Spleen (tissue), 11 donors: Measurements from ENCODE around the gene FKBP15. TPM values are rescaled to one million over a fixed set of nuclear protein-coding genes. Genes with fewer than 3 reads are reported as not detected.
A peak's percentile ranks its signal among the peaks of the same experiment; 100 is the strongest.

ENCODE experiments used
- DNase-seq: peaks from one replicate; pipeline ENCODE4 v3.0.0-alpha.2; 2020
- H3K27ac ChIP-seq, 8 donors: fragments of 200-600 bp; sonication (generic) in 7 of 8; 1 replicate in 4 of 8; 2 replicates in 4 of 8; pipeline versions ENCODE4 v1.5.0 to v1.8.0; 2016 to 2021; ENCODE audit warnings: inconsistent platforms in 4 of 8, mild to moderate bottlenecking in 4 of 8, moderate library complexity in 1 of 8
- H3K27me3 ChIP-seq, 7 donors: fragments of 200-600 bp; sonication (generic) in 6 of 7; replicated peaks in 1 of 7; 1 replicate in 4 of 7; 2 replicates in 3 of 7; pipeline versions ENCODE4 v1.5.0 to v1.8.0; 2016 to 2021; ENCODE audit warnings: inconsistent platforms in 3 of 7, mild to moderate bottlenecking in 1 of 7
- H3K36me3 ChIP-seq, 6 donors: fragments of 200-600 bp; sonication (generic) in 5 of 6; 1 replicate in 4 of 6; 2 replicates in 2 of 6; pipeline versions ENCODE4 v1.5.0 to v1.8.0; 2016 to 2021; ENCODE audit warnings: inconsistent platforms in 2 of 6
- H3K4me1 ChIP-seq, 6 donors: fragments of 200-600 bp; sonication (generic) in 5 of 6; 1 replicate in 3 of 6; 2 replicates in 3 of 6; pipeline versions ENCODE4 v1.5.0 to v1.8.0; 2016 to 2021; ENCODE audit warnings: inconsistent platforms in 3 of 6
- H3K4me3 ChIP-seq, 8 donors: fragments of 200-600 bp; sonication (generic) in 7 of 8; 1 replicate in 4 of 8; 2 replicates in 4 of 8; pipeline versions ENCODE4 v1.5.0 to v1.8.0; 2016 to 2021; ENCODE audit warnings: inconsistent platforms in 4 of 8, mild to moderate bottlenecking in 4 of 8, moderate library complexity in 2 of 8
- H3K9me3 ChIP-seq, 8 donors: fragments of 200-600 bp; sonication (generic) in 7 of 8; 1 replicate in 4 of 8; 2 replicates in 4 of 8; pipeline versions ENCODE4 v1.5.0 to v1.8.0; 2016 to 2021; ENCODE audit warnings: inconsistent platforms in 4 of 8
- CTCF ChIP-seq, 11 experiments: fragments of 200-600 bp in 7 of 11; fragments of 450-650 bp in 4 of 11; sonication (generic) in 4 of 11; IDR thresholded peaks in 8 of 11; conservative IDR thresholded peaks in 3 of 11; 1 replicate in 7 of 11; 2 replicates in 4 of 11; pipeline versions ENCODE4 v1.4.0 to v1.8.0; 2016 to 2021; ENCODE audit warnings: antibody characterized with exemption in 11 of 11, inconsistent platforms in 4 of 11, mild to moderate bottlenecking in 1 of 11
- POLR2A ChIP-seq, 3 donors: fragments of 450-650 bp; IDR thresholded peaks; one replicate each; pipeline ENCODE4 v1.5.1; 2017; ENCODE audit warnings: antibody characterized with exemption in 3 of 3, mild to moderate bottlenecking in 1 of 3
- POLR2AphosphoS5 ChIP-seq, 3 donors: sonication (generic); formaldehyde crosslinking; IDR thresholded peaks; one replicate each; pipeline ENCODE4 v1.5.1; 2017; ENCODE audit warnings: antibody characterized with exemption in 3 of 3
- WGBS, 5 donors: extraction: QIAGEN DNeasy Blood & Tissue Kit in 3 of 5; methylation state at CpG; one replicate each; pipeline versions ENCODE4 v1.1.5 to v1.1.7; 2013 to 2018; 5-methylcytosine and 5-hydroxymethylcytosine counted together
- intact Hi-C: fragments of 100-400 bp; cut with DNase I; formaldehyde crosslinking; loops from one replicate; pipeline ENCODE4 v1.15.0; 2023; ENCODE audit warnings: low total_unique reads
- polyA plus RNA-seq, 3 donors: library from polyadenylated mRNA; stranded (reverse); fragments of 200-250 nt; gene quantifications; one replicate each; pipeline ENCODE4 v1.2.1, GENCODE V29; 2013
- total RNA-seq, 7 donors: library from RNA; depleted of rRNA in 3 of 7; stranded (reverse); fragments of >200 nt in 3 of 7; fragmentation: NEBNext Ultra II Directional in 4 of 7; extraction: Animal tissue kit (Norgen Biotek cat#: 25700) in 4 of 7; gene quantifications; one replicate each; pipeline versions ENCODE4 v1.1.0 to v1.2.1, GENCODE V29; 2016 to 2021
- donor health status: healthy with polysubstance abuse.
- donor health status: DM: no; HTN: no; CAD: no; lungs with moderate emphysema.
- donor health status: DM: no; HTN: no; CAD: no.
- donor health status: Bipolar disorder and iron deficiency.
- donor health status: healthy.
- donor health status: DM: no; HTN: no; CAD: no.
- donor health status: DM: yes; HTN: yes; CAD: no.

The FKBP15 gene
- total and polyA plus RNA-seq, 10 donors = 11.5 to 68.0 (median 57.3) TPM

DNA sequence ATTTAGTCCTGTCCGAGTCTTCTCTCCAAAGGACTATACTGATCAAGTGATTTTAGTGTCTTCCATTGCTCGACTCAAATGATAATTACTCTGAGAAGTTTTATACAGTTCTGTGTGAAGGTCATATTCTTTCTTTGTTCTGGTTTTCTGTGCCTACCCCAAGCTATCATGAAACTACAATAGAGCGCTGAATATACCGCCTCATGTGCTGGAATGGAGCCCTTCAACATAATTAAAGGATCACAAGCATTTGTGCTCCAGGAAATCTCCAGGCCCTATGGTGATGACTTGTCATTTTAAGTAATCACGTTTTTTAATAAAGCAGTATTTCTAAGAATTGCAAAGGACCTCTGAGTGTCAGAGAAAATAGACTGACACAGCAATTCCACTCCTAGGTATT, 81.1 kb downstream of the FKBP15 start:
- no peak for DNase-seq
- Histone ChIP-seq H3K27me3 (peaks cover 0 to 6% (median 0%) of the 10 kb centered on the region in 7 donors), H3K4me3 (no peak overlapping the region), H3K36me3 (no peaks in the 10 kb centered on the region), H3K9me3 (peaks cover 0 to 23% (median 14%) of the 10 kb centered on the region in 8 donors), H3K4me1 (no peaks in the 10 kb centered on the region), H3K27ac (peak overlapping the region in 4 of 8 donors; percentile 29 to 69 (median 55))
- 60 to 77% (median 72%) methylated on average over 5 of the region's 5 CpGs for WGBS, 5 donors
- intact Hi-C loops = no loop called here
- TF ChIP-seq POLR2A (IDR thresholded peaks at IDR 0.05) (no peak), POLR2AphosphoS5 (IDR thresholded peaks at IDR 0.05) (no peak), CTCF (IDR thresholded peaks at IDR 0.05 in 8 of 11, conservative IDR thresholded peaks at IDR 0.05 in 3 of 11) (no peak)

- WGBS, 5 donors = 49 to 70% (median 63%) methylated on average over 4 of the region's 4 CpGs
These were observed 81.8 kb downstream of the FKBP15 start for GRCh38 chr9:113139225-113139829.

DNA sequence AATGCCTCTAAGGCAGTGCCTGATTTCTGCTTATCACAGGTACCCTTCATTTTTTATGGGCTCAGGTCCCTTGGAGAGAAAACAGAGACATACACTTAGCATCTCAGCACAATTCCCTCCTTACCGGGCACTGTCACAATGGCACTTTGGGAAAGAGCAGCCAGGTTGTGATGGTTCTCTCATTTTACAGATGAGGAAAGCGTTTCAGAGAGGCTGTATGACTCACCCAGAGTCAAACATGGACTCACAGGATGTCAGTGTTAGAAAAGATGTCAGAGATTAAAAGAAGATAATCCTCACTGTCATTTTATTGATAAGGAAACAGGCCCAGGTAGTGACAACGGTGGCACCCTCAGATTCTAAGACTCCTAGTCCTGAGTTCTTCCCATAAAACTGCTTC, 82.3 kb downstream of the FKBP15 start:
- Histone ChIP-seq H3K9me3 (peaks cover 0 to 23% (median 14%) of the 10 kb centered on the region in 8 donors), H3K27ac (peak overlapping the region in 2 of 8 donors; percentile 18 to 69), H3K36me3 (no peaks in the 10 kb centered on the region), H3K4me1 (no peaks in the 10 kb centered on the region), H3K27me3 (no peaks in the 10 kb centered on the region), H3K4me3 (no peak overlapping the region)
- DNase-seq = no peak
- TF ChIP-seq CTCF (IDR thresholded peaks at IDR 0.05 in 8 of 11, conservative IDR thresholded peaks at IDR 0.05 in 3 of 11) (no peak), POLR2AphosphoS5 (IDR thresholded peaks at IDR 0.05) (no peak), POLR2A (IDR thresholded peaks at IDR 0.05) (no peak)
- 56 to 70% (median 63%) methylated on average over 3 of the region's 3 CpGs for WGBS, 5 donors
- intact Hi-C loops = no loop called here

More at GRCh38 chr9:113139225-113139829, 81.8 kb downstream of the FKBP15 start:
- Histone ChIP-seq H3K9me3 (peaks cover 0 to 23% (median 14%) of the 10 kb centered on the region in 8 donors), H3K36me3 (no peaks in the 10 kb centered on the region), H3K4me3 (no peak overlapping the region), H3K27me3 (peaks cover 0 to under 1% (median 0%) of the 10 kb centered on the region in 7 donors), H3K4me1 (no peaks in the 10 kb centered on the region), H3K27ac (peak overlapping the region in 4 of 8 donors; percentile 29 to 69 (median 55))
- no peak for DNase-seq
- intact Hi-C loops = no loop called here
- TF ChIP-seq CTCF (IDR thresholded peaks at IDR 0.05 in 8 of 11, conservative IDR thresholded peaks at IDR 0.05 in 3 of 11) (no peak), POLR2AphosphoS5 (IDR thresholded peaks at IDR 0.05) (peak in 1 of 3 donors; percentile 58), POLR2A (IDR thresholded peaks at IDR 0.05) (no peak)
